ENCODE data around the gene SLC17A1.
"Not testable (repeated sequence)": the region's sequence is repeated elsewhere in the genome, so short reads cannot be mapped to it uniquely, and the experiment has no call there.

SLC17A1 gene

GRCh38 chr6:25749837-25750236 is 82.0 kb downstream of the SLC17A1 start:
- TF ChIP-seq CTCF (IDR thresholded peaks at IDR 0.05; ENCODE audit: poor library complexity, severe bottlenecking) = no peak
- Histone ChIP-seq H3K27me3 (ENCODE audit: insufficient read depth, poor library complexity, severe bottlenecking) (no peaks in the 10 kb centered on the region), H3K27ac (ENCODE audit: poor library complexity, severe bottlenecking) (no peak overlapping the region), H3K4me3 (ENCODE audit: severe bottlenecking) (no peak overlapping the region), H3K36me3 (ENCODE audit: low read depth) (no peaks in the 10 kb centered on the region), H3K4me1 (ENCODE audit: insufficient read depth, poor library complexity, severe bottlenecking) (no peaks in the 10 kb centered on the region), H3K9me3 (ENCODE audit: severe bottlenecking) (no peaks in the 10 kb centered on the region)
- ATAC-seq (ENCODE audit: low read depth) (no peak), DNase-seq (ENCODE audit: low spot score) (no peak)

- H3K4me1 ChIP-seq (ENCODE audit: insufficient read depth, poor library complexity, severe bottlenecking); ATAC-seq (ENCODE audit: low read depth); H3K36me3 ChIP-seq (ENCODE audit: low read depth); H3K9me3 ChIP-seq (ENCODE audit: severe bottlenecking); H3K27ac ChIP-seq (ENCODE audit: poor library complexity, severe bottlenecking); DNase-seq (ENCODE audit: low spot score); H3K27me3 ChIP-seq (ENCODE audit: insufficient read depth, poor library complexity, severe bottlenecking); H3K4me3 ChIP-seq (ENCODE audit: severe bottlenecking): not testable (repeated sequence)
Measured at GRCh38 chr6:25748601-25749517, 83.0 kb downstream of the SLC17A1 start.

GRCh38 chr6:25748049-25748448 is 83.8 kb downstream of the SLC17A1 start:
- TF ChIP-seq CTCF (IDR thresholded peaks at IDR 0.05; ENCODE audit: poor library complexity, severe bottlenecking) = no peak
- H3K36me3 ChIP-seq (ENCODE audit: low read depth) = no peaks in the 10 kb centered on the region
- no peak for DNase-seq (ENCODE audit: low spot score)

GRCh38 chr6:25747477-25747876 is 84.4 kb downstream of the SLC17A1 start:
- Histone ChIP-seq H3K36me3 (ENCODE audit: low read depth) (no peaks in the 10 kb centered on the region), H3K27ac (ENCODE audit: poor library complexity, severe bottlenecking) (no peak overlapping the region), H3K4me1 (ENCODE audit: insufficient read depth, poor library complexity, severe bottlenecking) (no peaks in the 10 kb centered on the region), H3K27me3 (ENCODE audit: insufficient read depth, poor library complexity, severe bottlenecking) (no peaks in the 10 kb centered on the region), H3K4me3 (ENCODE audit: severe bottlenecking) (no peak overlapping the region), H3K9me3 (ENCODE audit: severe bottlenecking) (no peaks in the 10 kb centered on the region)
- no peak for TF ChIP-seq CTCF (IDR thresholded peaks at IDR 0.05; ENCODE audit: poor library complexity, severe bottlenecking)
- DNase-seq (ENCODE audit: low spot score) = no peak
- no peak for ATAC-seq (ENCODE audit: low read depth)

More at GRCh38 chr6:25748049-25748448, 83.8 kb downstream of the SLC17A1 start:
- H3K9me3 ChIP-seq (ENCODE audit: severe bottlenecking) = no peaks in the 10 kb centered on the region
- no peaks in the 10 kb centered on the region for H3K4me1 ChIP-seq (ENCODE audit: insufficient read depth, poor library complexity, severe bottlenecking)
- no peak for ATAC-seq (ENCODE audit: low read depth)
- H3K27ac ChIP-seq (ENCODE audit: poor library complexity, severe bottlenecking) = no peak overlapping the region
- no peak overlapping the region for H3K4me3 ChIP-seq (ENCODE audit: severe bottlenecking)
- no peaks in the 10 kb centered on the region for H3K27me3 ChIP-seq (ENCODE audit: insufficient read depth, poor library complexity, severe bottlenecking)

- no peak overlapping the region for H3K27ac ChIP-seq (ENCODE audit: poor library complexity, severe bottlenecking)
- ATAC-seq (ENCODE audit: low read depth) (no peak), DNase-seq (ENCODE audit: low spot score) (no peak)
- H3K9me3 ChIP-seq (ENCODE audit: severe bottlenecking) = no peaks in the 10 kb centered on the region
- H3K27me3 ChIP-seq (ENCODE audit: insufficient read depth, poor library complexity, severe bottlenecking) = no peaks in the 10 kb centered on the region
- no peak for TF ChIP-seq CTCF (IDR thresholded peaks at IDR 0.05; ENCODE audit: poor library complexity, severe bottlenecking)
- H3K4me3 ChIP-seq (ENCODE audit: severe bottlenecking) = no peak overlapping the region
- no peaks in the 10 kb centered on the region for H3K36me3 ChIP-seq (ENCODE audit: low read depth)
- no peaks in the 10 kb centered on the region for H3K4me1 ChIP-seq (ENCODE audit: insufficient read depth, poor library complexity, severe bottlenecking)
Measured at GRCh38 chr6:25746968-25747367, 84.9 kb downstream of the SLC17A1 start.

Data from RWPE2 (cell line).